ENCODE data around the gene ADAM12.
"Not testable (repeated sequence)": the region's sequence is repeated elsewhere in the genome, so short reads cannot be mapped to it uniquely, and the experiment has no call there.

ADAM12 gene

GRCh38 chr10:126185676-126186447 lies 202.4 kb downstream of the ADAM12 start:
- no peak for DNase-seq (ENCODE audit: low read depth in 2 of 2)

- DNase-seq (ENCODE audit: low read depth in 2 of 2): no peak
Observed at GRCh38 chr10:126181626-126182025, 206.7 kb downstream of the ADAM12 start.

GRCh38 chr10:126179637-126180036 lies 208.6 kb downstream of the ADAM12 start:
- no peak for DNase-seq (ENCODE audit: low read depth in 2 of 2)

- DNase-seq (ENCODE audit: low read depth in 2 of 2): no peak
Observed at GRCh38 chr10:126177417-126178030, 210.8 kb downstream of the ADAM12 start.

GRCh38 chr10:126175641-126176262 lies 212.5 kb downstream of the ADAM12 start:
- DNase-seq (ENCODE audit: low read depth in 2 of 2): no peak

- DNase-seq (ENCODE audit: low read depth in 2 of 2): not testable (repeated sequence)
Observed at GRCh38 chr10:126172755-126173154, 215.5 kb downstream of the ADAM12 start.

GRCh38 chr10:126171555-126171954 lies 216.7 kb downstream of the ADAM12 start:
- DNase-seq (ENCODE audit: low read depth in 2 of 2): no peak

- DNase-seq (ENCODE audit: low read depth in 2 of 2): no peak
Observed at GRCh38 chr10:126170776-126171175, 217.5 kb downstream of the ADAM12 start.

- no peak for DNase-seq (ENCODE audit: low read depth in 2 of 2)
Observed at GRCh38 chr10:126170371-126170770, 217.9 kb downstream of the ADAM12 start.

- DNase-seq (ENCODE audit: low read depth in 2 of 2): no peak
Observed at GRCh38 chr10:126169899-126170298, 218.4 kb downstream of the ADAM12 start.

GRCh38 chr10:126166797-126167196 lies 221.5 kb downstream of the ADAM12 start:
- no peak for DNase-seq (ENCODE audit: low read depth in 2 of 2)

- DNase-seq (ENCODE audit: low read depth in 2 of 2): no peak
Observed at GRCh38 chr10:126165874-126166273, 222.4 kb downstream of the ADAM12 start.

GRCh38 chr10:126163506-126163905 lies 224.8 kb downstream of the ADAM12 start:
- no peak for DNase-seq (ENCODE audit: low read depth in 2 of 2)

GRCh38 chr10:126161691-126162090 lies 226.6 kb downstream of the ADAM12 start:
- DNase-seq (ENCODE audit: low read depth in 2 of 2): no peak

GRCh38 chr10:126160971-126161630 lies 227.2 kb downstream of the ADAM12 start:
- no peak for DNase-seq (ENCODE audit: low read depth in 2 of 2)

- no peak for DNase-seq (ENCODE audit: low read depth in 2 of 2)
Observed at GRCh38 chr10:126160571-126160970, 227.7 kb downstream of the ADAM12 start.

GRCh38 chr10:126158133-126158892 lies 230.0 kb downstream of the ADAM12 start:
- DNase-seq (ENCODE audit: low read depth in 2 of 2): no peak

GRCh38 chr10:126157189-126157588 lies 231.1 kb downstream of the ADAM12 start:
- no peak for DNase-seq (ENCODE audit: low read depth in 2 of 2)

- no peak for DNase-seq (ENCODE audit: low read depth in 2 of 2)
Observed at GRCh38 chr10:126156503-126156902, 231.8 kb downstream of the ADAM12 start.

GRCh38 chr10:126156012-126156411 lies 232.3 kb downstream of the ADAM12 start:
- DNase-seq (ENCODE audit: low read depth in 2 of 2): no peak

GRCh38 chr10:126155528-126155927 lies 232.7 kb downstream of the ADAM12 start:
- DNase-seq (ENCODE audit: low read depth in 2 of 2): no peak
